Activated naive CD4-positive, alpha-beta T cell treated with anti-CD3 and anti-CD28 coated beads for 36 hours (primary cell): ENCODE measurements around the gene ARF5. TPM values are rescaled to one million over a fixed set of nuclear protein-coding genes. Genes with fewer than 3 reads are reported as not detected.

Experiments used
- total RNA-seq, 2 experiments: library from RNA; stranded (reverse); gene quantifications; one replicate each; pipeline ENCODE4 v1.2.3, GENCODE V29; 2021

ARF5 gene
- total RNA-seq, 2 experiments from 2014 or later = 109 to 115 TPM

Other genes with a start within 250 kb of the ARF5 start
- gene ZNF800, start 195.7 kb upstream of the ARF5 start, total RNA-seq = 10 to 100 TPM; 18.2 to 19.5 TPM
- gene GCC1, start 2.8 kb upstream of the ARF5 start, total RNA-seq = 10 to 100 TPM; 11.0 to 12.0 TPM
- gene FSCN3, start 5.3 kb downstream of the ARF5 start, total RNA-seq = 1 to 10 TPM in 1 of 2 experiments, under 1 TPM in 1; 0.26 to 1.0 TPM
- not detected for gene PAX4, start 29.7 kb downstream of the ARF5 start, total RNA-seq
- gene SND1, start 63.8 kb downstream of the ARF5 start, total RNA-seq = 100 to 1,000 TPM; 184 to 211 TPM